ENCODE results near the gene ECEL1.

- no peak for TF ChIP-seq CTCF (IDR thresholded peaks at IDR 0.05)
- TF ChIP-seq POLR2A (IDR thresholded peaks at IDR 0.05): no peak
These were observed 47.5 kb upstream of the ECEL1 start for GRCh38 chr2:232534940-232535651.

All from right lobe of liver (tissue), 4 donors.